Activated CD8-positive, alpha-beta memory T cell treated with anti-CD3 and anti-CD28 coated beads, Interleukin-2, amount 50 U/mL, for 1 hour (primary cell): ENCODE measurements around the gene EBP.

Experiments
- DNase-seq: peaks from one replicate; pipeline ENCODE4 v3.0.0-alpha.2; 2020; ENCODE audit errors: extremely low read depth

Gene EBP

DNA sequence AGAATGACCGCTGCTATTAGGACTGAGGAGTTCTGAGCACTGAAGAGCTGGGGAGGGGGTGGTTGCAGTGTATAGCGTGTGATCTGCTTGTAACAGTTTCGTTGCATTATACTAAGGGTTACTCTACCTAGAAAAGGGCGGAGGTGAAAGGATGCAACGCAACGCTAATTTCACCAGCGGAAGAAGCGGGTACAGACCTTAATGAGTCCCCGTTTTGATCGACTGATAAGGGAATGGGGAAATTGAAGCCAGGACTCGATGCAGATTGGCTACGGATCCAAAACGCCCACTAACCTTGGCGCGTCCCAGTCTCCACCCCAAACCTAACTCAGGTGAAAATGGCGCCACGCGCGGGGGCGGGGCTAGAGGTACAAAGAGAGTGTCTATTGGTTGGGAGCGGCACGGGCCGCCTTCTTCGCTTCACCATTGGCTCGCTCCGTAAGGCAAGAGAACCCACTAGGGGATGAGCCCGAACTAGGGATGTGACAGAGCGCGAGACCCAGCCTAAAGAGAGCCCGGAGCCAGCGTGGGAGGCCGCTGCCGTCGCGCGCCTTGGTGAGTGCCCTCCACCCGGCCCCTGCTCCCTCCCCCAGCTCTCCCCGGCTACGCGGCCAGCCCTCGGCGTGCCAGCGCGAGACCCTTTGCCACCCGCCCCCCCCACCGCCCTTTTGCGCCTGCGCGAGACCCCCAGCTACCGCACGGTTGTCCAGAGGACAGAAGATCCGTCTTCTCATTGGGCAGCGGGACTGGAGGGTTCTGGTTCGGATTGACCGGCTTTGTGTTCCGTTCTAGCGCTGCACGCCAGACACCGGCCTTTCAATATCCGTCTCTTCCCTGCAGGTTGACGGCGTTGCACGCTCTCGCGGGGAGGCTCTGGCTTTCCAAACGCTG, at the start of gene EBP:
Gene EBP, plus strand, starts transcription at position 456 of the 891 bp plus-strand sequence. CDS start 1,964 bp downstream, outside the sequence.
- peak; percentile 83 for DNase-seq

DNA sequence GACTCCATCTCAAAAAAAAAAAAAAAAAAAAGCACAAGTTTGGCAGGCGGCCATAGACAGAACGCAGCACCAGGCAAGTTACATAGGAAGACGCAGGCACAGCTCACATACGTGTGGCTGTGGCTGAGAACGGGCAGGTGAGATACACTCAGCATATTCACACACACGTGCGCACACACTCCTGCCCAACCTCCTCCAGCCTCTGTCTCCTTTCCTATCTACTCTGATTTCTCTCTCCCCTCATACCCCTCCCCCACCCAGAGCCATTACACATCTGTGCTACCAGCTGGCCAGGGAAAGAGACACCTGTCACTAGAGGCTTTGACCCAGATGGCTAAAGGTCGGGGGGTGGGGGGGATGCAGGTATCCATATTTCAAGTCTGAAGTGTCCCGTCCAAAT, 49.4 kb upstream of the EBP start:
- no peak for DNase-seq

DNA sequence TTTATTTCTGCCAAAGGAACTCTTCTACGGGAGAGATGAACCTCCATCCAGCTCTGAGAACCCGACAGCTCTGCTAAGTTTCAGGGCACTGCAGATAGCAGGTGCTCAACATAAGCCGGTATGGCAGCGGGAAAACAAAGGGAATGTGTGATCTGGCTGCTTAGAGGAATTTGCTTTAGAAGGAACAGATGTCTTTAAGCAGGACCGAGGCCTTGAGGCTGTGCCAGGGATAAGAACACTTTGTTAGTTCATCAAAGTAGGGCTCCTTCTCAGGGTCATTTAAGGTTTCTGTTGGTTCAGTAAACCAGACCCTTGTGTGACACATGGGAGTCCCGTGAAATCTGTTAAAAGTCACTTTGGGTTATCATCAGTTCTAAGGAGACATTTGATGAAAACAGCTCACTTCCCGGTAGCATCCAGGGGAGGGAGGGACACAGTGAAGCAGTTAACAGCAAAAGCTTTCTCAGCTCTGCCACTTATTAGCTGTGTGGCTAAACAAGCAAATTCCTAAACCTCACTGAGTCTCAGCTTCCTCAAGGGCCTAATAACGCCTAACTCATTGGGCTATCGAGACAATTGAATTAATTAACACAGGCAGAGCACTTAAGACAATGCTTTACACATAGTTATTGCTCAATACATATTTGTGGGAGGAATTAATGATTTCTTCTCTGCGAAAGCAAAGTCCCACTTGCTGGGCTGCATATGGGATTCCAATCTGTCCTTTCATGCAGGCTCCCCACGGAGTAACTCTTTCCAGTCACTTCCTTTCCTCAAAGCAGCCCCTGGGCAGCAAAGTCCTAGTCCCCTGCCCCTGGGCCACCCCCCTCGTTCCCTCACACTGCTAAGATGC, 48.5 kb upstream of the EBP start:
- DNase-seq = no peak

DNA sequence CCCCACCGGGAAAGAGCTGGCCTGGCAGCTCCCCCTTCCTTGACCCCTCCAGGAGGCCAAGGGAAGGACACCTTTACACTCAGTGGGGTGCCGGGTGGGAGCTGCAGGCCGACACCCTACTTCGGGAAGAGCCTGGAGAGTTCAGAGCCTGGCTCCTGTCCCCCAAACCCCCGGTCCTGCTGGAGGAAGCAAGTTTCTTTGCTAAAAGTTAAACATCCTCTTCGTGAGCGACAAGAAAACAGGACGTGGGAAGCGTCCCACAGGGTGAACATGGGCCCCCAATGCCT, 48.0 kb upstream of the EBP start:
- no peak for DNase-seq

DNA sequence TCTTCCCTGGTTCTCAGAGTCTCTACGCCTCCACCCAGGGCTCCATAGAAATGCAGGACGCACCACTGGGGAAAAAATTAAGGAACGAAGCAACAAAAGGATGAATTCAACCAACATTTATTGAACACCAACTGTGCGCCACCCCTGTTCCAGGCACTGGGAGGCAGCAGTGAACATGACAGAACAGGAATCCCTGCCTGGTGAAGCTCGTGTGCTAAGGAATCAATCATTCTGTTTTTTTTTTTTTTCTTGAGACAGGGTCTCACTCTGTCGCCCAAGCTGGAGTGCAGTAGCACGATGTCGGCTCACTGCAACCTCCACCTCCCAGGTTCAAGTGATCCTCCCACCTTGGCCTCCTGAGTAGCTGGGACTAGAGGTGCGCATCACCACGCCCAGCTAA, 47.5 kb upstream of the EBP start:
- no peak for DNase-seq

DNA sequence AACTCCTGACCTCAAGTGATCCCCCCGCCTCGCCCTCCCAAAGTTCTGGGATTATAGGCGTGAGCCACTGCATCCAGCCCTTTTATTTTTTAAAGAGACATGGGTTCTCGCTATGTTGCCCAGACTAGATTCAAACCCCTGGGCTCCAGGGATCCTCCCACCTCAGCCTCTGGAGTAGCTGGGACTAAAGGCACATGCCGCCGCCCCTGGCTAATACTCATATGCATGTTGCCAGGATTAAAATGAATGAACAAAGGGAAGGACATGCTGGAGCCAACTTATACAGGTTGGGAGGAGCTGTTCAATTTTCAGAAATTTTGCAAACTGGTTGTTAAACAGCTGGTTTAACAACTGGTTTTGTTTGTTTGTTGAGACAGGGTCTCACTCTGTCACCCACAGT, 47.0 kb upstream of the EBP start:
- no peak for DNase-seq

DNA sequence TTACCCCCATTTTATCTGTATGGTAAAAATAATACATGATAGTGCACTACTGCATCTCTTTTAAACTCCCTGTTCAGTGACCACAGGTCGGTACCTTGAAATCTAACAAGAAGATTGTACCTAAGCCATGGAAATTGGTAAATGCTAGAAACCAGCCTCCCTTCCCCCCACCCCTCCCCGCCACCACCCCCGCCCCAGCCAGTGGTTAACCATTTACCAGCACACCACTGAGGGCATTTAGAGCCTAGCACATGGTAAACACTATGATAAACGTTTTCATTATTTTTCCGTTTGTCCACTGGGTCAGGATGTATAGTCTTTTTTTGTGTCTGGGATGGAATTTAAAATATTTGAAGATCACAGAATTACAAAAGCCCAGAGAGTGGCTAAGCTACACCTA, 46.3 kb upstream of the EBP start:
- no peak for DNase-seq

DNA sequence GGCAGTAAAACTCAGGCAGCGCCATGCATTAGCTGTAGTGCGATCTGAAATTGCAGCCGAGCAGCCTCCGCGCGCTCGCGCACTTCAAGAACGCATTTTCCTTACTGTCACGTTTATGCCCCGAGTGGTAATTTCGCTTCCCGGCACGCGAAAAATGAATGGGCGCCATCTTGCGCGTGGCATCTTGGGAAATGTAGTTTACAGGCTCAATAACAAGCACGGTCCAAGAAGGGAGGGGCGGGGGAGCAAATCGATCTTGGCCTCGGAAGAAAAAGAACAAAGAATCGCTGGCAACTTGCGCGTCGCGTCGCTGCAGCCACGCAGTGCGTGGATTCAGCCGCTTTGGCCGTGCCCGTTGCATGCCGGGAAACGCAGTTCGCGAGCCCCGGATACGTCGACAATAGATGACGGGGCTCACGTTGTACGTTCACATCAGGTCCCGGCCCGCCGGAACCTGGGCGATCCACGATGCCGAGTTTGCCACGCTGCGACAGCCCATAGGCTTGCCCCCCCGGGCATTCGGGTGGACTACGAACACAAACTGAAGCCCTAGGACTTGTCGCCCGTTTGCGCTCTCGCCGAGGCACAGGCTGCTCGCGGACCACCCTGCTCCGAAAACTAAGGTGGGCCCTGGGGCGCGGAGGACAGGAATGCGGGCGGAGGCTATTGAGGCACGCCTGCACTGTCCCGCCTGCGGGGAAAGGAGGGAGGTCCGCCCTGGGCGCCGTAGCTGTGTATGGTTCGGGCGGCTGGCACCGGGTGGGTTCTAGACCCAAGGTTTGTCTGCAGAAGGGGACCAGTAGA, 45.6 kb upstream of the EBP start, which contains the start of gene FTSJ1:
Gene FTSJ1, plus strand, starts transcription at position 426 of the 804 bp plus-strand sequence. CDS start 1,849 bp downstream, outside the sequence.
- DNase-seq = peak; percentile 78

DNA sequence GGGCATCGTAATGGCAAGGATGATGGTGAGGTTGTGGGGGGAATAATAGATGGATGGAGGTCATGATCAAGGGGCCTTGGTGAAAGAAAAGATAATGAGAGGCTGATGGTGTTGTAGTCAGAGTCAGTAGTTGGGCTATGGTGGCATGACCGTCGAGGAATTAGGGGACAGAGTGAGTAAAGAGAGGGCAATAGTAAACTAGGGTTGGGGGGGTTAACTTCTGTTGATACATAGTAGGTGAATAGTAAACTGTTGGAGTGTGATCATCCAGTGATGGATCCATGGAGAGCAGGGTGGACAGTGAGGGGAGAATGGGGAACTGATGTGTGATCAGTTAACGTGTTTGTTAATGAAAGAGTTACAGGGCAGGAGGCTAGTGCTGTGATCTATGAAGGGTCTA, 44.7 kb upstream of the EBP start:
- DNase-seq = no peak

DNA sequence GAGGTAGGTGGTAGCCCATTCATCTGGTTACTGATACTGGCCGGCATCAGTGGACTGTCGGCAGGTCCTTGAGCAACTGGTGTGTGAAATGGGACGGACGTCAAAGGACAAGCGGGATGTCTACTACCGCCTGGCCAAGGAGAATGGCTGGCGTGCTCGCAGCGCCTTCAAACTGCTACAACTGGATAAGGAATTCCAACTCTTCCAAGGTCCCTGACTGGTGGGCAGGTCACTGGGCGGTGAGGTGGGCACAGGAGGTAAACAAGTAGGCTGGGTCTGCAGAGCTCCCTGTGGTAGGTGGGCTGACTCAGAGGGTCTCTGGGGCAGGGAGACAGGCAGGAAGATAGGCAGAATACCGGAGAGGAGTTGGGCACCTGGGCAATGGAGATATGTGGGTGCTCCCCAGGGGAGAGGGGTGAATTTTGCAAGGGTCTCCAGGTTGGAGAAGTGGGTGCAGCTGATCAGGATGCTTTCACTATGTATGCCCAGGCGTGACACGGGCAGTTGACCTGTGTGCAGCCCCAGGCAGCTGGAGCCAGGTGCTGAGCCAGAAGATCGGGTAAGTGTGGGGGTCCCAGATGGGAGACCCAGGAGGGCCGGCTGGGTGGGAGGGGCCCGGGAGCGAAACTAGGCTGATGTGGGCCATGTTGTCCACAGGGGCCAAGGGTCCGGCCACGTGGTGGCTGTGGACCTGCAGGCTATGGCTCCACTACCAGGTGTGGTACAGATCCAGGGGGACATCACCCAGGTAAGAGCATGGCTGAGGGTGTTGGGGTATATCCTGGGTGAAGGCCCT, 43.5 kb upstream of the EBP start:
- DNase-seq = no peak

DNA sequence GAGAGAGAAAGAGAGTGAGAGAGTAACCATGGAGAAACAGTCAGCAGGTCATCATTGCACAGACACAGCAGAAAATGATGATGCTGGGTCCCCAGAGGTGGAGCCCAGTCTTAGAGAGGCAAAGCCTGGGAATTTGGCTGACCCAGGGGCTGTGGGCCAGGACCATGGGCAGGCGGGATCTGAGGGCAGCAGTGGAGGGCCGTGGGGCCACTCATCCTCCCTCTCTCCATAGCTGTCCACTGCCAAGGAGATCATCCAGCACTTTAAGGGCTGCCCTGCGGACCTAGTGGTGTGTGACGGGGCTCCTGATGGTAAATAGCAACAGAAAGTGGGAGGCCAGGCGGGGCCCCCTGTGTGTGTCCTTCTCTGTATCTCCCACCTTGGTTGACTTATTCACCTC, 42.8 kb upstream of the EBP start:
- DNase-seq = no peak

DNA sequence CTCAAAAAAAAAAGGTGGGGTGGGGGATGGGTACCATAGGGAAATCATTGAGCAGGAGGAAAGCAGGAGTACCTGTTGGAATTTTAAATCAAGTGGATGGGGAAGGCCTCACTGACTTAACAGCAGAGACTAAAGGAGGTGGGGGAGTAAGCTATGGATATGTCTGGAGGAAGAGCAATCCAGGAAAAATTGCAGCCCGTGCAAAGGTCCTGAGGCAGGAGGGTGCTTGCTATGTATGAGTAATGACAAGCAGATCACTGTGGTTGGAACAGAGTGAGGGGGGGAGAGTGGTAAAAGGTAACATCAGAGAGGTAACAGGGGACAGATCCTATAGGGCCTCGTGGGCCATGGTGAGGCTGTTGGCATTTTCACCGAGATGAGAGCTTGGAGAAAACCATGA, 41.5 kb upstream of the EBP start:
- DNase-seq = no peak

DNA sequence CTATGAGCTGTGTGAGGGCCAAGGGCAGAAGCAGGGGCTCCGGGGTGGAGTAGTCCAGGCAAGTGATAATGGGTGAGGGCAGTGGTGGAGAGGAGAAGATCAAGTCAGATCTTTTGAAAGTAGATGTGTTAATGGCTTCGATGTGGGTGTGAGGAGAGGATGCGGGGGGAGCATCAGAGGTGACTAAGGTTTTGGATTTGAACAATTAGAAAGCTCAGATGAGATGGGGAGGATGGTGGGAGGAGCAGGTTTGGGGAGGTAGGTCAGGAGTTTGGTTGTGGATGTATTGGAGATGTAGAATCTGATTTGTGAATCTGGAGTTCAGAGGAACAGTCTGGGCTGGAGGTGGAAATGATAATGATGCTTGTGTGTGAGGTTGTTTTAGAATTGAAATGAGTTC, 41.0 kb upstream of the EBP start:
- no peak for DNase-seq

DNA sequence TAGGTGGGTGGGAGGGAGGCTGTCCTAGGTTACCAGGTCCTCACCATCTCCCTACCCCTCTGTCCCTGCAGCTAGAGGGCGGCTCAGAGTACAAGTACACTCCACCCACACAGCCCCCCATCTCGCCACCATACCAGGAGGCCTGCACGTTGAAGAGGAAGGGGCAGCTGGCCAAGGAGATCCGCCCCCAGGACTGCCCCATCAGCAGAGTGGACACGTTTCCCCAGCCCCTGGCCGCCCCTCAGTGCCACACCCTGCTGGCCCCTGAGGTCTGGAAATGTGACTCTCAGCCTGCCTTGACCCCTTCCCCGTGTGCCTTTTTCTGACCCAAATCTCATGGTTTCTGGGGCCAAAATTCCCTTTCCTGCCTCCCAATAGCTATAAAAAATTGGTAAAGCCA, 39.1 kb upstream of the EBP start:
- DNase-seq = no peak

DNA sequence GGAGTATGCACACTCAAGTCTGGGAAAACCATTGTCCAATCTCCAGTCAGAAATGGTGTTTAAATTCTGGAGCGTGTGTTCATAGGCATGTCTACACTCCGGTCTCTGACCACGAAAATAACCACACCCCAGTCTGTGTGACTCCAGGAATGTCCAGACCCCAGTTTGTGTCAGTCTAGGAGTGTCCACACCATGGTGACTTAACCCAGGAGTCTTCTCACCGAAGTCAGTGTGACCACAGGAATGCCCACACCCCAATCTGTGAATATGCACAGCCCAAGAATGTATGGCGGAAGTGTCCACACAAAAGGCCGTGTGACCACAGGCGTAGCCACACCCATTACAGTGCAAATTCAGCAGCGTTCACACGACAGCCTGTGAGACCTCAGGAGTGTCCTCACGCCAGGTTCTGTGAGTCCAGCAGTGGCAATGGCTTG, 34.2 kb upstream of the EBP start:
- DNase-seq = no peak

DNA sequence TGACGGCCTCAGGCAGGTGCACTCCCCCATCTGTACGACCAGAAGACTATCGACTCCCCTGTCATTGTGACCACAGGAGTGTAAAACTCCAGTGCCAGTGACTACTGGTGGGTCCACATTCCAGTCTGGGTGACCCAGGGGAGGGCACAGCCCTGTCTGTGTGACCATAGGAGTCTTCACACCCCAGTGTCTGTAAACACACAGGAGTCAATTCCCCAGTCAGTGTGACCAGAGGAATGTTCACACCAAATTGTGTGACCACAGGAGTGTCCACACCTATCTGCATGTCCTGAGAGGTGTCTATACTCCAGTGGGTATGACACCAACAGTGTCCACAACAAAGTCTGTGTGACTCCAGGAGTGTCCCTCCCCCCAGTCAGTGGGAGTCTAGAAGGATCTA, 33.6 kb upstream of the EBP start:
- DNase-seq = no peak

DNA sequence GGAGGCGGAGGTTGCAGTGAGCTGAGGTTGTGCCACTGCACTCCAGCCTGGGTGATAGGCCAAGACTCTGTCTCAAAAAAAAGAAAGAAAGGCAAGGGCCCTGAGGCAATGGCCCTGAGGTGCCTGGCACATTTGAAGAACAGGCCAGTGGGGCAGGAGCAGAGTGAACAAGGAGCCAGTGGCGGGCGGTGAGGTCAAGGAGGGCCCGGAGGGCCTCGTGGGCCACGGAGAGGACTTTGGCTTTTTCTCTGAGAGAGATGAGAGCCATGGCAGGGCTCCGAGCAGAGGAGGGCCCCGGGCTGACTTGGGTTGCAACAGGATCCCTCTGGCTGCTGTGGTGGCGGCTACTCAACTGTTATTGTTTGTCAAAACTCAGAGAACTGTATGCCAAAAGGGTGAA, 32.3 kb upstream of the EBP start:
- DNase-seq = no peak

DNA sequence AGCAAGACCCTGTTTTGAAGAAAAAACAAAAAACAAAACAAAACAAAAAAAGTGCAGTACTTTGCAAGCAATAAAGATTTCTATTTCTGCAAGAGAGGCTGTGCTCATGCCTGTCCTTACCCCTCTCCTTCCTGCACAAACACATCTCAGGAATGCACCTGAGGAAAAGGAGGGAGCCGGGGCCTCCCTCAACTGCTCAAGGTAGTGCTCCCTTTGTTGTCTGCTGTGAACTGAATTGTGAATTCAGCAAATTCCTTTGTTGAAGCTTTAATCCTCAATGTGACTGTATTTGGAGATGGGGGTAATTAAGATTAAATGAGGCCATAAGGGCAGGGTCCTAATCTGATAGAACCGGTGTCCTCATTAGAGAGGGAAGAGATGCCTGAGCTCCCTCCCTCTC, 31.7 kb upstream of the EBP start:
- no peak for DNase-seq

DNA sequence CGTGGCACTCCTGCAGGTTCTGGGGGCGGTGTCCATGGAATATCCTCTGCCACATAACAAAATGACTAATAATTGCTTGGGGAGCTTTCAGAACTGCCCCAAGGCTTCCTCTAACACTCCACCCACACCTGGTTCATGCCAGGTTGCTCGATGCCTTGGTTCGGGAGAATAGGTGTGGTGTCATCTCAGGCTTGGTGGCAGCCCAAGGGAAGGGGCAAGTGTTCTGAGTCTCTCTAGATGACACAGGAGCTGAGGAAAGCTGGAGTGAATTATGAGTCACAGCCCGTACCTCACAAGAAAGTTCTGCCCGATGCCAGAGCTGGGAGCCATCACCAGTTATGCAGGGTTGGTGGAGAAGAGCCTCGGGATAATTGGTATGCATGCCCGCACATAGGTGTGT, 30.9 kb upstream of the EBP start:
- no peak for DNase-seq

DNA sequence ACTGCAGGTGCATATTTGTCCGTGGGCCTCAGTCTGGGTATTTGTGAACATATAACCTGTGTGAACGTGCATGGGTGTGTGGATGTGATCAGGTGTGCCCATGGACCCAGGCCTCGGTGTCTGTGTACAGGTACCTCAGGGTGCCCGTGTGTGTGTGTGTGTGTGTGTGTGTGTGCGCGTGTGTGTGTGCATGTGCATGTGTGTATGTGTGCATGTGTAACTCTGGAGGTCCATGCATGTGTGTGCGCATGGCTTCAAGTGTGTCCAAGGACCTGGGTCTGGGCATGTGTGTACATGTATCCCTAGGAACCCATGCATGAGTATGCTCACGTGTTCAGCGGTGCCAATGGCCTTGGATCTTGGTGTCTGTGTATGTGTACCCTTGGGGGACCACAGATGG, 29.8 kb upstream of the EBP start:
- DNase-seq = no peak

DNA sequence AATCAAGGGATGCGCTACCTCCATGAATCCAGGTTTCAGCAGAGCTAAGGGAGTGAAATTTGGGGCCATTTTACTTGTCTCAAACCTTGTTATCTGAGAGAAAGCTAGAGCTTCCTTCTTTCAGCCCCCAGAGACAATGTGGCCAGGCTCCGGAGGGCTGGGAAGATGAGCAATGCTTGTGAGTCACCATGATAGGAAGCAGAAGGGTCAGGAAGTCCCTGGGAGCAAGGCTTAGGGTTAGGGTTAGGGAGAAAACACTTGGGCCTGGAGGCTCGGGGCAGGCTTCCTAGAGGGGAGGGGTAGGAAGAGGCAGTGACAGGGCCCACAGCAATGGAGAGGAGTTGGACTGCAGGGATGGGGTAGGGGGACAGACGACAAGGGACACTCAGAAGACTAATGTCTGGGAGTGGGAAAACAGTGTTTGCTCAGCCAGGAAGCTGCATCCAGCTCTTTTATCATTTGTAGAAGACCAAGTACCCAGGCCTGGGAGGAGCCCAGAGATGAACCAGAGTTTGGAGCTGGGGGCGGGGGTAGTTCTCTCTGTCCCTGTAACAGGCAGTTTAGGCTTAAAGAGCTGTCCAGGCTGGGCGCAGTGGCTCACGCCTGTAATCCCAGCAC, 29.2 kb upstream of the EBP start:
- DNase-seq = no peak
